ENCODE measurements around the gene CAST.

CAST gene

DNA sequence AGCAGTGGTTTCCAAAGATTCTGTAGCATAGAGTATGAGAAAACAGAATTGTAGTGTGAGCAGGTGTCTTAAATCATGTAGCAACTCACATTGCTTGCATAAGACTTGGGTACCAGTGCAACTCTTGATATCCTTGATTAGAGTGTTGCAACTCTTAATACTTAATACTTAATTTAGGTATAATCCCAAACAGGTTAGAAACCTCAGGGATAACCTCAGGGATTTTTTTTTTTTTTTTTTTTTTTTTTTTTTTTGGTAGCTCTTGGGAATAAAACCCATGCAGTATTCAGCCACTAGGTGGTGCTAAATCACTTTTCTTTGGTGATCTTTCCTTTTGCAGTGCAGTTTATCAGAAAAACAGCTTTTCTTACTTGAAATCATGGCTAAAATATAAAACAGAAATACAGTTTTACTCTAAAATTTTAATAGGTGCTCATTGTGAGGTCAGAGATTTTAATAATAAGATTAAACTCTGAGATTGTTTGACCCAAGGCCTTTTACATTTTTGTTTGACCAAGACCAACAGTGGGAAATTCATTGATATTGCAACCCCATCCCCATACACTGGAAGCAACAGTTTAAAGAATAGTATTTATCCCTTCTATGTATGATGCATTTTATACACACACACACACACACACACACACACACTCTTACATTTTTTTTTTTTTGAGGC, 90.3 kb downstream of the CAST start:
- DNase-seq (ENCODE audit: insufficient read length) (no peak), FAIRE-seq (peak; percentile 14)
- TF ChIP-seq POLR2AphosphoS5 (IDR thresholded peaks at IDR 0.05; ENCODE audit: low read depth, low read length) (no peak), POLR2A (IDR thresholded peaks at IDR 0.05; ENCODE audit: low read depth, low read length) (no peak), TAF1 (IDR thresholded peaks at IDR 0.05; ENCODE audit: borderline replicate concordance, low read depth, low read length) (no peak)

DNA sequence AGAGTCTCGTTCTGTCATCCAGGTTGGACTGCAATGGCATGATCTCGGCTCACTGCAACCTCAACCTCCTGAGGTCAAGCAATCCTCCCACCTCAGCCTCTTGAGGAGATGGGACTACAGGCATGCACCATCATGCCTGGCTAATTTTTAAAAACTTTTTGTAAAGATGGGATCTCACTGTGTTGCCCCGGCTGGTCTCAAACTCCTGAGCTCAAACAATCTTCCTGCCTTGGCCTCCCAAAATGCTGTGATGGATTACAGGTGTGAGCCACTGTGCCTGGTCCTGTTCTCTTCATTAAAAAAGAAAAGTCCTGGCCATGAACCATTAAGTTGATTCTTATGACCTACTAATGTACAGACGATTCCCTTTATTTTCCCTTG, 90.8 kb downstream of the CAST start:
- TF ChIP-seq POLR2AphosphoS5 (IDR thresholded peaks at IDR 0.05; ENCODE audit: low read depth, low read length) = no peak
- TF ChIP-seq TAF1 (IDR thresholded peaks at IDR 0.05; ENCODE audit: borderline replicate concordance, low read depth, low read length) = no peak
- TF ChIP-seq POLR2A (IDR thresholded peaks at IDR 0.05; ENCODE audit: low read depth, low read length) = no peak
- FAIRE-seq (no peak), DNase-seq (ENCODE audit: insufficient read length) (no peak)

DNA sequence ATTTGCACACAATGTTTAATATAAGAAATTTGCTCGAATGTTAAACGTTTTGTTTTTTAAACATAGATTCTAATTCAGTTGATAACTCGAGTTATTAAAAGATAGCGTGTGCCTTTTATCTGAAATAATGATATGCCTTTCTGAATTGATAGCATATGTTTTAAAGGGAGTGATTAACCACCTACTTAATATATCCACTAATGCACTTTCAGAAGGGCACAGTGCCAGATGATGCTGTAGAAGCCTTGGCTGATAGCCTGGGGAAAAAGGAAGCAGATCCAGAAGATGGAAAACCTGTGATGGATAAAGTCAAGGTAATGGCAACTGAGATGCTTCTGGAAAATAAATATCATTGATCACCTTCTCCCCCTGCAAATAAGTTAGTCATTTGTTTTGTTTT, 91.7 kb downstream of the CAST start:
- DNase-seq (ENCODE audit: insufficient read length) (no peak), FAIRE-seq (no peak)
- no peak for TF ChIP-seq TAF1 (IDR thresholded peaks at IDR 0.05; ENCODE audit: borderline replicate concordance, low read depth, low read length)
- TF ChIP-seq POLR2AphosphoS5 (IDR thresholded peaks at IDR 0.05; ENCODE audit: low read depth, low read length) = no peak
- TF ChIP-seq POLR2A (IDR thresholded peaks at IDR 0.05; ENCODE audit: low read depth, low read length) = no peak

DNA sequence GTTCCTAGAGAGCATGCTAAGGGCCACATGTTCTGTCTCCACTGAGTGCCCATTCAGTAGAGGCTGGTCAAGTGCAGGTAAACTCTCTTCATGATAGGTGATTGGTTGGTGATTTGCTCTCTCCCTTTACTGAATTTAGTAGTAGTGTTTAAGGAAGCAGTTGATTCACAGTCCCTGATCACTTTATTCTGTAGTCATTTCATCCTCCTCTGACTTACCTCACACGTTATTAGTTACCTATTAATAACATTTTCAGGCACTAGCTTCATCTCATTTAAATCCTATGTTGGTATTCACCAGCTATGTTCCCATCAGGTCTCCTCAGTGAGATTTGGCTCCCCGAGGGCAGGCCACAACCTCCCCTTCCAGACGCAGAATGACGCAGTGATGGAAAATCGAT, 93.7 kb downstream of the CAST start:
- FAIRE-seq (no peak), DNase-seq (ENCODE audit: insufficient read length) (no peak)
- TF ChIP-seq POLR2A (IDR thresholded peaks at IDR 0.05; ENCODE audit: low read depth, low read length) = no peak
- no peak for TF ChIP-seq TAF1 (IDR thresholded peaks at IDR 0.05; ENCODE audit: borderline replicate concordance, low read depth, low read length)

DNA sequence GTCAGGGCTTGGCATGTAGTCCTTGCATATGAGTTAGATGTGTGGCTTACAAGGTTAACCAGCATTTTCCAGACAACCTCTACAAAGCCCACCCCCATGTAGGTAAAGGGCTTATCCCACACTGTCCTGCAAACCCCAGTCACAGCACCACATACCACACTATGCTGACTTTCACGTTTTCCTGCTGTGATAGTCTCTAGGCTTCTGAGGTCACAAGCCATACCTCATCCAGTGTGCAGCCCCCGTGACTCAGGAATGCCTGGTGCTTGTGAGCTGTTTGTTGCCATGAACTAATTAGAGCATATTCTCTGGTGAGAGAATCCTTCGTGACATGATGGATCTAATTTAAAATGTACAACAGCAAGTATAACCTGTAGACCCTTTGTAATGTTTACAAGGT, 94.8 kb downstream of the CAST start:
- FAIRE-seq (no peak), DNase-seq (ENCODE audit: insufficient read length) (no peak)
- no peak for TF ChIP-seq POLR2A (IDR thresholded peaks at IDR 0.05; ENCODE audit: low read depth, low read length)
- no peak for TF ChIP-seq TAF1 (IDR thresholded peaks at IDR 0.05; ENCODE audit: borderline replicate concordance, low read depth, low read length)
- no peak for TF ChIP-seq POLR2AphosphoS5 (IDR thresholded peaks at IDR 0.05; ENCODE audit: low read depth, low read length)

DNA sequence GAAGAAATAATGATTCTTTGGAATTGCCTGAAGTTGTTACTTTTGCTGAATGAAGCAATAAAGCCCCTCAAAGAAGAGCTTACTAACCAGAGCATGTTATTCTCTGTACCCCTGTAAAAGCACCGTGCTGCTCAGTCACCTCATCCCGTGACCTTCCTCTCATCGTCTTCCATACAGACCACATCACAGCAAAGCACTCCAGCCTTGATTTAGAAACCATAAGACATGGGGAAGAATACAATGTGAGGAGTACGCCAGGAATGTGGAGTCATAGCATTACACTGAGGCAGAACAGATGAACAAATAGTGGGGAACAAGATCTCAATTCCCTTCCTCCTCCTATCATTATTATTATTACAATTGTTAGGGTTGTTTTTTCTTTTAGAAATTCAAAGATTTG, 96.4 kb downstream of the CAST start:
- DNase-seq (ENCODE audit: insufficient read length) = no peak
- no peak for FAIRE-seq
- TF ChIP-seq POLR2AphosphoS5 (IDR thresholded peaks at IDR 0.05; ENCODE audit: low read depth, low read length) = no peak
- TF ChIP-seq TAF1 (IDR thresholded peaks at IDR 0.05; ENCODE audit: borderline replicate concordance, low read depth, low read length) = no peak
- TF ChIP-seq POLR2A (IDR thresholded peaks at IDR 0.05; ENCODE audit: low read depth, low read length) = no peak

DNA sequence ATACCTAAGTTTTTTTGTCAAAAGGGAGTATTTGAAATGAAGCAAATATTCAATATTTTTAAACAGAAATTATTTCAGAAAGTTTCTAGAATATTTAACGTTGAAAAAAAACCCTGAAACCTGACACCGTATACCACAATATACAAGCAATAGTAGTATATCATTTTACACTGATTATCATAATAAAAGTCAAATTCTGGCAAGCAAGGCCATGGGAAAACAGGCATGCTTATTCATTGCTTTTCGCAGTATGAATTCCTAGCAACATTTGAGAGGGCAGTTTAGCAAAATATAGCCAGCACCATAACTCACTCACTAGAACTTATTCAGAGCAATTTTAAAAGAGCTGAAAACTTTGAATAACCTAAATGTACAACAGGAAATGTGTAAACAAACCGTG, 99.4 kb downstream of the CAST start:
- TF ChIP-seq POLR2AphosphoS5 (IDR thresholded peaks at IDR 0.05; ENCODE audit: low read depth, low read length) = no peak
- TF ChIP-seq TAF1 (IDR thresholded peaks at IDR 0.05; ENCODE audit: borderline replicate concordance, low read depth, low read length) = no peak
- no peak for TF ChIP-seq POLR2A (IDR thresholded peaks at IDR 0.05; ENCODE audit: low read depth, low read length)
- DNase-seq (ENCODE audit: insufficient read length) = no peak
- no peak for FAIRE-seq

DNA sequence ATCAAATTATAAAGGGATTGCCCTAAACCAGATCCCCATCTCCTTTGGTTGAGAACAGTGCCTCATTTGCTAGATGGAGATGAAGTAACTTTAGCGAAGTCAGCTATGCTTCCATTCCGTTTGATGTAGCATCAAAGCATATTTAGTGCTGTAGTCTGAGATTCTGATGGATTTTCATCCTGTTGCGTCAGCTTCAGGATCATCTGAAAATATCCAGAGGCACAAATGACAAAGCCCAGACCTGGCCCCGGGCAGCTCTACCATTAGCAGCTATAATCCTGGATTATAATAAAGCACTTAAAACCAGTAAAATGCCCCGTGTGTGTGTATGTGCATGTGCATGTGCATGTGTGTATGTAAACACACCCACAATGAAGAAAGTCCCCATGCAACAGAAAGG, 100.8 kb downstream of the CAST start:
- FAIRE-seq (no peak), DNase-seq (ENCODE audit: insufficient read length) (no peak)
- TF ChIP-seq POLR2AphosphoS5 (IDR thresholded peaks at IDR 0.05; ENCODE audit: low read depth, low read length) (no peak), TAF1 (IDR thresholded peaks at IDR 0.05; ENCODE audit: borderline replicate concordance, low read depth, low read length) (no peak), POLR2A (IDR thresholded peaks at IDR 0.05; ENCODE audit: low read depth, low read length) (no peak)

DNA sequence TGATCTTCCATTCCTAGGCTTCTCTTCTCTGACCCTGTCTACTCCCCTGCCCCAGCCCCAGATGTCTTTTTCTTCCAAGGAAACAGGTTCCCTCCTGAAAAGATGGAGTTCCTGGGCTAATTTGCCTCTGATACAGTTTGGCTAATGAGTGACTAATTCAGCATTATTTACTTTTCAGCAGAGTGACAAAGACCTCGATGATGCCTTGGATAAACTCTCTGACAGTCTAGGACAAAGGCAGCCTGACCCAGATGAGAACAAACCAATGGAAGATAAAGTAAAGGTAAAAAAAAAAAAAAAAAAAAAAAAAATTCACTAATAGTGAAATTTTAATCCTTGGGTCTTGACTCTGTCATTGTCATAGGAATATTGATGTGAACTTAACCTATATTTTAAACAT, 102.9 kb downstream of the CAST start:
- TF ChIP-seq POLR2A (IDR thresholded peaks at IDR 0.05; ENCODE audit: low read depth, low read length) (no peak), POLR2AphosphoS5 (IDR thresholded peaks at IDR 0.05; ENCODE audit: low read depth, low read length) (no peak), TAF1 (IDR thresholded peaks at IDR 0.05; ENCODE audit: borderline replicate concordance, low read depth, low read length) (no peak)
- FAIRE-seq (no peak), DNase-seq (ENCODE audit: insufficient read length) (no peak)

DNA sequence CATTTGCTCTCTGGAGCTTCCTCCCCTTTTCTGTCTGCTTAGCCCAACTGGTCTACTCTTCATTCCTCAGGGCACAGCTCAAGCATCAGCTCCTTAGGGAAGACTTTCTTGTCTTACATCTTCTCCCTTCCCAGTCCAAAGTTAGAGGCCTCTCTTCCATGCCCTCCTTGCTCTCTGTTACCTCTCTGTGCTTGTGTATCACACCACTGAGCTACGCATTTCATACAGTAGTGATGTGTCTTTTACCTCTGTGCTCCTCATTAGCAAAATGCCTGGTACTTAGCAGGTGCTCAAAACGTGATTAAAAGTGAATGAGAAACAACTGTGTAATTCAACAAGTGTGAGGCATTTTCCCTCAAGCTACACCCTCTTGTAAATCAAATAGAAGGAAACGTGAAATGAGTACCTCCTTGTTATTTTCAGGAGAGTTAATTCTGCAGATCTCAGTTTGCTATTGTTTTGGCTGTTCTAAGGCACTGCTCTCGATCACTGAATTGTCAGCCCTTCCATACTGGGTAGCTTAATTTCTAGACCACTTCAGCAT, 106.6 kb downstream of the CAST start:
- no peak for DNase-seq (ENCODE audit: insufficient read length)
- no peak for FAIRE-seq
- TF ChIP-seq POLR2A (IDR thresholded peaks at IDR 0.05; ENCODE audit: low read depth, low read length) (no peak), POLR2AphosphoS5 (IDR thresholded peaks at IDR 0.05; ENCODE audit: low read depth, low read length) (no peak), TAF1 (IDR thresholded peaks at IDR 0.05; ENCODE audit: borderline replicate concordance, low read depth, low read length) (no peak)

DNA sequence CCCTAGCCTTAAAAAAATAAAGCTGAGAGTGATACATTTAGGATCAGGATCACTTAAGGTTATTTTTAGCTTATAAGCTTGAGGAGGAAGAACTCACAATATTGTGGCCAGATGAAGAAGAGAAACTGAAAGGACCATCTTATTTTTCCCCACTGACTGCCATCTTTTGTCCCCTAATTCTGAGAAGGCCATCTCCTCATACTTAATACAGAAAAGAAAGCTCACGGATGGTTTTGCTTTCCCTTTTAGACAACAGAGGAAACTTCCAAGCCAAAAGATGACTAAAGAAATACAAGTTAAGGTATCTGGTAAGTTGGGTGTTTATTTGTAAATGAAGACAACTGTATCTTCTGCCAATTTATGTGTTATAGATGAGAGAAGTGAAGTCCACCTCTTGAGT, 109.2 kb downstream of the CAST start:
- no peak for TF ChIP-seq POLR2AphosphoS5 (IDR thresholded peaks at IDR 0.05; ENCODE audit: low read depth, low read length)
- no peak for TF ChIP-seq POLR2A (IDR thresholded peaks at IDR 0.05; ENCODE audit: low read depth, low read length)
- TF ChIP-seq TAF1 (IDR thresholded peaks at IDR 0.05; ENCODE audit: borderline replicate concordance, low read depth, low read length) = no peak
- FAIRE-seq (no peak), DNase-seq (ENCODE audit: insufficient read length) (no peak)

DNA sequence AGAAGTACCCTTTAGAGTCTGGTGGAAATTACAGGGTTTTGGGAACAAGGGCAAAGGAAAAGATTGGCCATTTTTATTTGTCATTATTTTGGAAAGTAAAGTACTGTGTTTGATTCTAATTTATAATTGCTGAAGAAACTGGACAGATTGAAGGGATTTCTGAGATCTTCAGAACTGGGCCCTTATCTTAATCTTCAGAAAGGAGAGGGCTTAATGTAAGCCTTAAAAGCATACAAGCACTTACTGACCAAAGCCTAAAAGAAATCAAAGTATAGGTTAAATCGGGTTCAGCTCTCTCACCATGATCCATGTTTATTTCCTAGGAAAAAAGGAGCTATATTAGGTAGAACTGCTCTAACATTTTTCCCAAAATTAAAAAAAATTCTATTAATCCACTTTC, 109.9 kb downstream of the CAST start:
- TF ChIP-seq POLR2A (IDR thresholded peaks at IDR 0.05; ENCODE audit: low read depth, low read length) = no peak
- no peak for TF ChIP-seq POLR2AphosphoS5 (IDR thresholded peaks at IDR 0.05; ENCODE audit: low read depth, low read length)
- no peak for TF ChIP-seq TAF1 (IDR thresholded peaks at IDR 0.05; ENCODE audit: borderline replicate concordance, low read depth, low read length)
- DNase-seq (ENCODE audit: insufficient read length) = no peak
- FAIRE-seq = no peak
